Naive B cell (primary cell): ENCODE results near the gene LCE1E. TPM values are rescaled to one million over a fixed set of nuclear protein-coding genes. Genes with fewer than 3 reads are reported as not detected.
A peak's percentile ranks its signal among the peaks of the same experiment; 100 is the strongest.

ENCODE experiments used
- ATAC-seq, 2 donors: fragments of 150-1000 bp; cut with Tn5 transposase; 2 replicates each; pipeline ENCODE4 v1.10.0; 2021; ENCODE audit warnings: low read depth in 2 of 2, mild to moderate bottlenecking in 2 of 2, moderate library complexity in 2 of 2
- DNase-seq: peaks from one replicate; pipeline ENCODE4 v3.0.0; 2022
- H3K27ac Mint-ChIP-seq, 6 donors: one replicate each; pipeline ENCODE4 v1.8.0; 2020 to 2022; ENCODE audit warnings: mild to moderate bottlenecking in 6 of 6, mixed read lengths in 6 of 6, moderate library complexity in 5 of 6, inconsistent platforms in 2 of 6
- H3K27me3 Mint-ChIP-seq, 3 donors: one replicate each; pipeline ENCODE4 v1.8.0; 2021 to 2022; ENCODE audit warnings: mixed read lengths in 3 of 3, mild to moderate bottlenecking in 1 of 3
- H3K36me3 Mint-ChIP-seq, 2 donors: one replicate each; pipeline ENCODE4 v1.8.0; 2020 to 2022; ENCODE audit warnings: mixed read lengths in 2 of 2, inconsistent platforms in 1 of 2, mild to moderate bottlenecking in 1 of 2
- H3K4me1 Mint-ChIP-seq, 3 donors: one replicate each; pipeline ENCODE4 v1.8.0; 2020 to 2022; ENCODE audit warnings: mixed read lengths in 3 of 3, inconsistent platforms in 1 of 3, mild to moderate bottlenecking in 1 of 3, moderate library complexity in 1 of 3
- H3K4me3 Mint-ChIP-seq, 8 donors: one replicate each; pipeline ENCODE4 v1.8.0; 2020 to 2022; ENCODE audit warnings: mild to moderate bottlenecking in 8 of 8, mixed read lengths in 8 of 8, moderate library complexity in 8 of 8, inconsistent platforms in 2 of 8
- H3K9me3 Mint-ChIP-seq, 7 donors: one replicate each; pipeline ENCODE4 v1.8.0; 2020 to 2022; ENCODE audit warnings: mixed read lengths in 7 of 7, mild to moderate bottlenecking in 5 of 7, inconsistent platforms in 2 of 7, moderate library complexity in 1 of 7
- polyA plus RNA-seq, 6 donors: library from polyadenylated mRNA; unstranded; fragments of 300-500 nt; fragmentation: Illumina TruSeq; gene quantifications; one replicate each; pipeline ENCODE4 v1.2.3, GENCODE V29; 2021; ENCODE audit warnings: low read depth in 6 of 6

The LCE1E gene
- polyA plus RNA-seq, 6 donors from 2014 or later: not detected

- no peaks in the 10 kb centered on the region for H3K36me3 Mint-ChIP-seq
- no peaks in the 10 kb centered on the region for H3K4me1 Mint-ChIP-seq
- peaks cover 21 to 32% (median 31%) of the 10 kb centered on the region in 3 donors for H3K27me3 Mint-ChIP-seq
- no peak within 1 kb of the TSS for H3K4me3 Mint-ChIP-seq
- H3K27ac Mint-ChIP-seq: no peak within 1 kb of the TSS
- peaks cover 0 to 10% (median 0%) of the 10 kb centered on the region in 7 donors for H3K9me3 Mint-ChIP-seq
- DNase-seq (no peak), ATAC-seq (no peak)
Measured at GRCh38 chr1:152806576-152806975, 20.5 kb downstream of the LCE1E start, which contains the start of gene LCE1C. LCE1C (minus strand) TSS chr1:152806651; CDS start chr1:152805478, 1,173 bp downstream.

DNA sequence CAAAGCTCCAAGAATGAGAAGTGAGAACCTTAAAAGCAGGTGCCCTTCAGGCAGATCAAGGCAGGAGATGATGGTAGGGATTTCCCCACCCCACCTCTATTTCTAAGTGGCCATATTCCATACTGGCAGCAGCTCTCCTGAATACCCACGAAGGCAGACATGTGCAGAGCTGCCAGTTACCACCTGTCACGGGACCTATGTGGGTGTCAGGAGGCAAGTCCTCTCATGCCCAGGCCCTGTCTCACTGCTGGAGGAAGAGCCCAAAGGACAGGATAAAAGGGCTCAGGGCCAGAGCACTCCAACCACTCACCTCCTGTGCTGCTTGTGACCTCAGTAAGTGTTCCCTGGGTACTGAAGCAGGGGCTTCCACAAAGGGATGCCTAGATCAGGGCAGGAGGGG, 25.0 kb downstream of the LCE1E start:
- H3K4me1 Mint-ChIP-seq: no peaks in the 10 kb centered on the region
- ATAC-seq (no peak), DNase-seq (no peak)
- H3K4me3 Mint-ChIP-seq: no peak overlapping the region
- no peaks in the 10 kb centered on the region for H3K36me3 Mint-ChIP-seq
- H3K27ac Mint-ChIP-seq: peak overlapping the region in 1 of 6 donors; percentile 58
- H3K27me3 Mint-ChIP-seq: peaks cover 18 to 33% (median 32%) of the 10 kb centered on the region in 3 donors
- H3K9me3 Mint-ChIP-seq: peaks cover 0 to 10% (median 0%) of the 10 kb centered on the region in 7 donors

DNA sequence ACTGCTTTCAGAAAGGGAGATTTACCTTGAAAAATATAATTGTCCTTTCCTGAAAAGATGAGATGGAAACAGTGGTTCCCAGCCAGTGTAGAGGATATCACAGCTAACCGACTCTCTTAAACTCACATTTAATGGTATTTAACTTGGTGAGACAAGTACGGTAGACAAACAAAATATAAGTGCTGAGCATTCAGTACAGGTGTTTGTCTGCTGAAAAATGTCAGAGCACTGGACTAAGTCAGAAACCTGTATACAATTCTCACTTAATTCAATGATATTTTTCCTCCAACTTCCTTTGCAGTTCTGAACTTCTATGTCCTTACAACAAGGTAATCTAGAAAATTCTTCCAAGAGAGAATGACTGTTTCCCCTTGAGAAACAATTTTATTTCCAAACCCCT, 25.6 kb downstream of the LCE1E start, which contains the start of gene LCE1B:
TSS of gene LCE1B (plus strand) at position 301 of the 400 bp plus-strand sequence. CDS start 476 bp downstream, outside the sequence.
- no peak for ATAC-seq
- Mint-ChIP-seq H3K27ac (peak within 1 kb of the TSS in 1 of 6 donors; percentile 58), H3K4me3 (peak within 1 kb of the TSS in 1 of 8 donors; percentile 63), H3K4me1 (no peaks in the 10 kb centered on the region), H3K9me3 (peaks cover 0 to 10% (median 0%) of the 10 kb centered on the region in 7 donors), H3K27me3 (peaks cover 20 to 34% (median 28%) of the 10 kb centered on the region in 3 donors), H3K36me3 (no peaks in the 10 kb centered on the region)
- no peak for DNase-seq

DNA sequence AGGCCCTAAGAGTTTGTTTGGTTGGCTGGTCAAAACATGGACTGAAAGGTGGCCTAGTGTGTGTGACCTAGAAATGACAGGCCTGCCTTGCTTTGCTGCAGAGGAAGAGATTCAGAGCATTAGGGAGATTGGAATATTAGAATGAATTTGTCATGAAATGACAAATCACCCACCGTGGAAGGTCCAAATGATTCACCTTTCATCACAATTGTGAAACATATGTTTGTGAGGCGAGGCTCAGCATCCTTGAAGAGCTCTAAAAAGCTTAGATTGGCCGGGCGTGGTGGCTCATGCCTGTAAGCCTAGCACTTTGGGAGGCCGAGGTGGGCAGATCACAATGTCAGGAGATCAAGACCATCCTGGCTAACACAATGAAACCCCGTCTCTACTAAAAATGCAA, 31.3 kb downstream of the LCE1E start:
- Mint-ChIP-seq H3K27ac (no peak overlapping the region), H3K27me3 (peaks cover 17 to 34% (median 33%) of the 10 kb centered on the region in 3 donors), H3K36me3 (no peaks in the 10 kb centered on the region), H3K4me1 (peaks cover 0 to 4% (median 4%) of the 10 kb centered on the region in 3 donors), H3K4me3 (no peak overlapping the region), H3K9me3 (peaks cover 0 to 10% (median 0%) of the 10 kb centered on the region in 7 donors)
- ATAC-seq: no peak
- DNase-seq: no peak

- no peak for ATAC-seq
- peaks cover 0 to 4% (median 4%) of the 10 kb centered on the region in 3 donors for H3K4me1 Mint-ChIP-seq
- H3K27me3 Mint-ChIP-seq: peaks cover 25 to 35% (median 25%) of the 10 kb centered on the region in 3 donors
Measured at GRCh38 chr1:152823294-152823693, 37.2 kb downstream of the LCE1E start.

GRCh38 chr1:152824964-152825363, 38.9 kb downstream of the LCE1E start:
- H3K36me3 Mint-ChIP-seq: no peaks in the 10 kb centered on the region
- DNase-seq (no peak), ATAC-seq (no peak)
- peaks cover 0 to 4% (median 4%) of the 10 kb centered on the region in 3 donors for H3K4me1 Mint-ChIP-seq
- peaks cover 31 to 46% (median 32%) of the 10 kb centered on the region in 3 donors for H3K27me3 Mint-ChIP-seq
- no peak overlapping the region for H3K4me3 Mint-ChIP-seq
- H3K27ac Mint-ChIP-seq: no peak overlapping the region
- H3K9me3 Mint-ChIP-seq: peaks cover 0 to 4% (median 0%) of the 10 kb centered on the region in 7 donors

More at GRCh38 chr1:152823294-152823693, 37.2 kb downstream of the LCE1E start:
- no peaks in the 10 kb centered on the region for H3K36me3 Mint-ChIP-seq
- H3K27ac Mint-ChIP-seq: no peak overlapping the region
- peaks cover 0 to 7% (median 0%) of the 10 kb centered on the region in 7 donors for H3K9me3 Mint-ChIP-seq
- no peak overlapping the region for H3K4me3 Mint-ChIP-seq
- DNase-seq: no peak

GRCh38 chr1:152827173-152827572, 41.1 kb downstream of the LCE1E start, which contains the start of gene LCE1A:
LCE1A (plus strand) TSS chr1:152827473; CDS start chr1:152827473, 0 bp downstream.
- no peak for DNase-seq
- Mint-ChIP-seq H3K27ac (no peak within 1 kb of the TSS), H3K9me3 (peaks cover 0 to 5% (median 1%) of the 10 kb centered on the region in 7 donors), H3K27me3 (peaks cover 32 to 49% (median 43%) of the 10 kb centered on the region in 3 donors), H3K4me3 (peak within 1 kb of the TSS in 1 of 8 donors; percentile 6), H3K36me3 (no peaks in the 10 kb centered on the region), H3K4me1 (no peaks in the 10 kb centered on the region)
- ATAC-seq: no peak

GRCh38 chr1:152836870-152837269, 50.8 kb downstream of the LCE1E start:
- DNase-seq: no peak
- Mint-ChIP-seq H3K4me3 (no peak overlapping the region), H3K27ac (no peak overlapping the region), H3K9me3 (peaks cover 0 to 9% (median 7%) of the 10 kb centered on the region in 7 donors), H3K27me3 (peaks cover 10 to 24% (median 15%) of the 10 kb centered on the region in 3 donors), H3K36me3 (no peaks in the 10 kb centered on the region), H3K4me1 (no peaks in the 10 kb centered on the region)
- ATAC-seq: no peak

Other genes with a start within 250 kb of the LCE1E start
- gene LCE3E, start 219.5 kb upstream of the LCE1E start, polyA plus RNA-seq: not detected
- not detected for gene LCE3D, start 205.7 kb upstream of the LCE1E start, polyA plus RNA-seq
- gene LCE3C, start 186.0 kb upstream of the LCE1E start, polyA plus RNA-seq: not detected
- not detected for gene LCE3B, start 172.4 kb upstream of the LCE1E start, polyA plus RNA-seq
- not detected for gene LCE3A, start 163.2 kb upstream of the LCE1E start, polyA plus RNA-seq
- gene LCE2D, start 122.9 kb upstream of the LCE1E start, polyA plus RNA-seq: not detected
- gene LCE2C, start 111.0 kb upstream of the LCE1E start, polyA plus RNA-seq: not detected
- gene LCE2B, start 100.1 kb upstream of the LCE1E start, polyA plus RNA-seq: not detected
- gene LCE2A, start 87.9 kb upstream of the LCE1E start, polyA plus RNA-seq: not detected
- gene LCE4A, start 78.1 kb upstream of the LCE1E start, polyA plus RNA-seq: not detected
- not detected for gene KPRP, start 28.2 kb upstream of the LCE1E start, polyA plus RNA-seq
- gene LCE1F, start 11.1 kb upstream of the LCE1E start, polyA plus RNA-seq: not detected
- gene LCE1D, start 10.5 kb downstream of the LCE1E start, polyA plus RNA-seq: not detected
- not detected for gene LCE1C, start 20.4 kb downstream of the LCE1E start, polyA plus RNA-seq
- gene LCE1B, start 25.7 kb downstream of the LCE1E start, polyA plus RNA-seq: not detected
- not detected for gene LCE1A, start 41.2 kb downstream of the LCE1E start, polyA plus RNA-seq
- gene LCE6A, start 56.6 kb downstream of the LCE1E start, polyA plus RNA-seq: not detected
- not detected for gene LCE7A, start 73.7 kb downstream of the LCE1E start, polyA plus RNA-seq
- gene SMCP, start 92.1 kb downstream of the LCE1E start, polyA plus RNA-seq: not detected
- gene IVL, start 122.3 kb downstream of the LCE1E start, polyA plus RNA-seq: not detected
- not detected for gene SPRR5, start 160.9 kb downstream of the LCE1E start, polyA plus RNA-seq
- gene SPRR4, start 184.4 kb downstream of the LCE1E start, polyA plus RNA-seq: not detected
- gene SPRR1A, start 197.8 kb downstream of the LCE1E start, polyA plus RNA-seq: not detected
- not detected for gene SPRR3, start 215.5 kb downstream of the LCE1E start, polyA plus RNA-seq
- not detected for gene SPRR1B, start 244.9 kb downstream of the LCE1E start, polyA plus RNA-seq